ENCODE results near the gene COBL. TPM values are rescaled to one million over a fixed set of nuclear protein-coding genes. Genes with fewer than 3 reads are reported as not detected.

The COBL gene
- total RNA-seq, 2 donors from 2014 or later, result 1.4 to 1.6 TPM

- no peak overlapping the region for H3K27ac ChIP-seq
- DNase-seq (ENCODE audit: low spot score), result no peak
- no peaks in the 10 kb centered on the region for H3K36me3 ChIP-seq
- H3K4me3 ChIP-seq, result no peak overlapping the region
- TF ChIP-seq, protein P1, sequence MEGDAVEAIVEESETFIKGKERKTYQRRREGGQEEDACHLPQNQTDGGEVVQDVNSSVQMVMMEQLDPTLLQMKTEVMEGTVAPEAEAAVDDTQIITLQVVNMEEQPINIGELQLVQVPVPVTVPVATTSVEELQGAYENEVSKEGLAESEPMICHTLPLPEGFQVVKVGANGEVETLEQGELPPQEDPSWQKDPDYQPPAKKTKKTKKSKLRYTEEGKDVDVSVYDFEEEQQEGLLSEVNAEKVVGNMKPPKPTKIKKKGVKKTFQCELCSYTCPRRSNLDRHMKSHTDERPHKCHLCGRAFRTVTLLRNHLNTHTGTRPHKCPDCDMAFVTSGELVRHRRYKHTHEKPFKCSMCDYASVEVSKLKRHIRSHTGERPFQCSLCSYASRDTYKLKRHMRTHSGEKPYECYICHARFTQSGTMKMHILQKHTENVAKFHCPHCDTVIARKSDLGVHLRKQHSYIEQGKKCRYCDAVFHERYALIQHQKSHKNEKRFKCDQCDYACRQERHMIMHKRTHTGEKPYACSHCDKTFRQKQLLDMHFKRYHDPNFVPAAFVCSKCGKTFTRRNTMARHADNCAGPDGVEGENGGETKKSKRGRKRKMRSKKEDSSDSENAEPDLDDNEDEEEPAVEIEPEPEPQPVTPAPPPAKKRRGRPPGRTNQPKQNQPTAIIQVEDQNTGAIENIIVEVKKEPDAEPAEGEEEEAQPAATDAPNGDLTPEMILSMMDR (IDR thresholded peaks at IDR 0.05), result no peak
- no peaks in the 10 kb centered on the region for H3K4me1 ChIP-seq (ENCODE audit: control insufficient read depth in 1 of 2, low read depth in 2 of 2)
- ATAC-seq (ENCODE audit: insufficient number of reproducible peaks, low FRiP score, low read depth), result no peak
- no peaks in the 10 kb centered on the region for H3K27me3 ChIP-seq (replicated peaks; ENCODE audit: insufficient read depth)
- H3K9me3 ChIP-seq, result no peaks in the 10 kb centered on the region
These were observed 295.7 kb downstream of the COBL start for GRCh38 chr7:51020944-51021343.

DNA sequence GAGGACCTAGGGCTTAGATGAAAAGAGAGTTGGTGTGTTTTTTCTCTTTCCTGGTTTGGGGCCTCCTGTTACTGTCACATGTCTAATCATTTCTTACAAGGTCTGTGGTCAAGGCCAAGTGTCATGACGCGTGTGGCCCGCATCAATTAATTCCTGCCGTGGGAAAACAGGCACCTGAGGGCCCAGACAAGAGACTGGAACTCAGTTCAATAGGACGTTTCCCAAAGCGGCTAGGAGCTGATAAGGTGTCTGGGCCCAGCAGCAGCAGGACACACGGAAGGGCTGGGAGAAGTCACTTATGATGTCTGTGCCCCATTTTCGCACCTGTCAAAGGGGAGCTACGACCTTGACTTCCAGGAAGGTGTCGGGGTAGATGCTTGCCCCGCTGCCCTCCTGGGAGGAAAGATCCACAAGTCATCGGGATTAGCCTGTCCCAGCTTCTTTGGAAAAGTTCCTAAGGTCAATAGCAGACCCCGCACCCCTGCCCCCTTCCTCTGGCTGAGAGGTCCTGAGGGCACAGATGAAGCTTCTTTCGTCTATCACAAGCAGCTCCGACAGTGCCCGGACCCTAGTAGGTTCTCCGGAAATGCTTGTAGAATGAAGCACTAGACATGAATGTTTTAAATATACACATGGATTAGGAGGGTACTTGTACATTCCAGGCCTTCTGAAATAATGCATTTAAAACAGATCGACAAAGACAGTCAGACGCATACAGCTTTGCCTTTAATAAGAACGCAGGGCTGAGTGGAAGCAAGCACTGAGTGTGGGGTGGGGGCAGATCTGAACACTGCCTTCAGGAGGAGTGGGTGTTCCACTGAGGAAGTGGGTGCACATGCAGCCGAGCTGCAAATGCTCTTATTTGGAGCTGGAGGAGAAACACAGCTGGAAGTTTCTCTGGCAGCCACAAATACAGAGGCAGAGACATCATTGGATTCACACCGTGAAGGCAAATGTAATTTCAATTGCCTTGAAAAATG is 296.4 kb downstream of the COBL start:
- H3K27ac ChIP-seq, result no peak overlapping the region
- ATAC-seq (ENCODE audit: insufficient number of reproducible peaks, low FRiP score, low read depth), result no peak
- TF ChIP-seq, protein P1 (IDR thresholded peaks at IDR 0.05), result no peak

DNA sequence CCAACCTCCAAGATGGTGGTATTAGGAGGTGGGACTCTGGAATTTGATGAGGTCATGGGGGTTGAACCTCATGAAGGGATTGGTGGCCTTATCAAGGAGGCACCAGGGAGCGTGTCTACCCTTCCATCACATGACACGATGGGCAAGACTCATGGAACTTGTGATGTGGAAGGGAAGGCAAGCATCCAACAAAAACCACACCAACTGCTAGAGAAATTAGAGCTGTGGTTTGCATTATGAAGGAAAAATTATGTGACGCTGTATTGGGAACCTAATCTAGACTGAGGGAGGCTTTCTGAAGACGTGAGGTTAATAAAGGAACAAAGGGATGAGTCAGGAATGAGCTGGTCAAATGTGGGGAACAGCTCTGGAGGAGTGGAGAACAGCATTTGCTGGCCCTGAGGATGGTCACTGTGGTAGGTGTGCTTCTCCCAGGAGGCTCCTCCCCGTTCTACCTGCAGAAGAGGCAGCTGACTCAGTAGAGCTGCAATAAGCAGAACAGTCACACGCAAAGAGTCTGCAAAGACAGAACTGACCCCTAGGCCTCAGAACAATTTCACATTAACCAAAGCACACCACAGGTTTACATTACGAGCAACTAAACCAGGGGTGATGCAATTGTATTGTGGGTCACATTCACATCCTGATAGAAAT is 297.3 kb downstream of the COBL start:
- no peaks in the 10 kb centered on the region for H3K27me3 ChIP-seq (replicated peaks; ENCODE audit: insufficient read depth)
- H3K4me3 ChIP-seq, result no peak overlapping the region
- DNase-seq (ENCODE audit: low spot score) (no peak), ATAC-seq (ENCODE audit: insufficient number of reproducible peaks, low FRiP score, low read depth) (no peak)
- H3K9me3 ChIP-seq, result no peaks in the 10 kb centered on the region
- H3K36me3 ChIP-seq, result no peaks in the 10 kb centered on the region
- no peaks in the 10 kb centered on the region for H3K4me1 ChIP-seq (ENCODE audit: control insufficient read depth in 1 of 2, low read depth in 2 of 2)
- H3K27ac ChIP-seq, result no peak overlapping the region
- TF ChIP-seq, protein P1 (IDR thresholded peaks at IDR 0.05), result no peak

More for the DNA sequence above, 296.4 kb downstream of the COBL start:
- H3K4me1 ChIP-seq (ENCODE audit: control insufficient read depth in 1 of 2, low read depth in 2 of 2), result no peaks in the 10 kb centered on the region
- DNase-seq (ENCODE audit: low spot score), result no peak
- no peaks in the 10 kb centered on the region for H3K36me3 ChIP-seq
- H3K27me3 ChIP-seq (replicated peaks; ENCODE audit: insufficient read depth), result no peaks in the 10 kb centered on the region
- no peaks in the 10 kb centered on the region for H3K9me3 ChIP-seq
- no peak overlapping the region for H3K4me3 ChIP-seq

- Histone ChIP-seq H3K4me1 (ENCODE audit: control insufficient read depth in 1 of 2, low read depth in 2 of 2) (no peaks in the 10 kb centered on the region), H3K27ac (no peak overlapping the region), H3K9me3 (no peaks in the 10 kb centered on the region), H3K4me3 (no peak overlapping the region), H3K27me3 (replicated peaks; ENCODE audit: insufficient read depth) (no peaks in the 10 kb centered on the region), H3K36me3 (no peaks in the 10 kb centered on the region)
- no peak for DNase-seq (ENCODE audit: low spot score)
- no peak for ATAC-seq (ENCODE audit: insufficient number of reproducible peaks, low FRiP score, low read depth)
- TF ChIP-seq, protein P1 (IDR thresholded peaks at IDR 0.05), result no peak
These were observed 298.8 kb downstream of the COBL start for GRCh38 chr7:51017576-51018535.

All from thoracic aorta (tissue), 2 donors.